Neural progenitor cell (in vitro differentiated cells): ENCODE data around the gene ZBTB46. TPM values are rescaled to one million over a fixed set of nuclear protein-coding genes. Genes with fewer than 3 reads are reported as not detected.

ENCODE experiments used
- DNase-seq: peaks from one replicate; pipeline ENCODE4 v3.0.0-alpha.2; 2016; ENCODE audit warnings: low spot score
- H2AFZ ChIP-seq: fragments of 200-600 bp; sonication (generic); replicated peaks from 2 replicates; pipeline ENCODE4 v1.6.1; 2016; ENCODE audit warnings: antibody characterized with exemption
- H3F3A ChIP-seq: fragments of 200-600 bp; sonication (generic); 2 replicates; pipeline ENCODE4 v1.6.1; 2016; ENCODE audit warnings: antibody characterized with exemption, low read depth
- H3K27ac ChIP-seq: fragments of 200-600 bp; sonication (generic); 2 replicates; pipeline ENCODE4 v1.5.1; 2016; ENCODE audit warnings: mild to moderate bottlenecking
- H3K27me3 ChIP-seq: fragments of 200-600 bp; sonication (generic); 2 replicates; pipeline ENCODE4 v1.6.1; 2016; ENCODE audit warnings: mild to moderate bottlenecking, moderate library complexity
- H3K36me3 ChIP-seq: fragments of 200-600 bp; sonication (generic); 2 replicates; pipeline ENCODE4 v1.5.1; 2016
- H3K4me1 ChIP-seq: fragments of 200-600 bp; sonication (generic); 2 replicates; pipeline ENCODE4 v1.6.1; 2016; ENCODE audit warnings: mixed run types
- H3K4me2 ChIP-seq: fragments of 200-600 bp; sonication (generic); 2 replicates; pipeline ENCODE4 v1.6.1; 2016
- H3K4me3 ChIP-seq: fragments of 200-600 bp; sonication (generic); 2 replicates; pipeline ENCODE4 v1.5.1; 2016
- H3K79me2 ChIP-seq: fragments of 200-600 bp; sonication (generic); 2 replicates; pipeline ENCODE4 v1.6.1; 2016; ENCODE audit warnings: low read depth
- H3K9ac ChIP-seq: fragments of 200-600 bp; sonication (generic); 2 replicates; pipeline ENCODE4 v1.6.1; 2016
- H3K9me3 ChIP-seq: fragments of 200-600 bp; sonication (generic); 2 replicates; pipeline ENCODE4 v1.5.1; 2016; ENCODE audit warnings: low read depth
- H4K20me1 ChIP-seq: fragments of 200-600 bp; sonication (generic); 2 replicates; pipeline ENCODE4 v1.6.1; 2016; ENCODE audit warnings: low read depth
- H3K27ac Mint-ChIP-seq: 3 replicates; pipeline ENCODE4 v1.8.0; 2021; ENCODE audit warnings: mixed read lengths
- H3K27me3 Mint-ChIP-seq: 2 replicates; pipeline ENCODE4 v1.8.0; 2022; ENCODE audit warnings: low read depth, mild to moderate bottlenecking, inconsistent platforms, moderate library complexity, mixed read lengths; ENCODE audit not compliant: insufficient read depth
- H3K36me3 Mint-ChIP-seq: 3 replicates; pipeline ENCODE4 v1.8.0; 2021; ENCODE audit warnings: mixed read lengths
- H3K4me1 Mint-ChIP-seq: 3 replicates; pipeline ENCODE4 v1.8.0; 2021; ENCODE audit warnings: mixed read lengths
- H3K4me3 Mint-ChIP-seq: 3 replicates; pipeline ENCODE4 v1.8.0; 2021; ENCODE audit warnings: mild to moderate bottlenecking, moderate library complexity, mixed read lengths
- H3K9me3 Mint-ChIP-seq: 3 replicates; pipeline ENCODE4 v1.8.0; 2020; ENCODE audit warnings: mixed read lengths
- CTCF ChIP-seq: fragments of 200-600 bp; sonication (generic); IDR thresholded peaks from 2 replicates; pipeline ENCODE4 v1.5.1; 2017; ENCODE audit warnings: antibody characterized with exemption, mild to moderate bottlenecking
- EZH2 ChIP-seq: fragments of 200-600 bp; sonication (generic); IDR thresholded peaks from 2 replicates; pipeline ENCODE4 v1.6.1; 2017; ENCODE audit warnings: antibody characterized with exemption, mild to moderate bottlenecking, moderate library complexity
- EZH2phosphoT487 ChIP-seq: fragments of 200-600 bp; sonication (generic); IDR thresholded peaks from 2 replicates; pipeline ENCODE4 v1.6.1; 2017; ENCODE audit warnings: antibody characterized with exemption
- total RNA-seq: library from RNA; depleted of rRNA; stranded (reverse); fragments of >200 nt; gene quantifications from 2 replicates; pipeline ENCODE4 v1.2.3, GENCODE V29; 2015; ENCODE audit warnings: low replicate concordance

ZBTB46 gene
- total RNA-seq, 1 donor from 2014 or later, result 8.1 TPM

GRCh38 chr20:63787749-63788148 is 43.3 kb downstream of the ZBTB46 start:
- H3K36me3 Mint-ChIP-seq, result no peaks in the 10 kb centered on the region
- peaks cover 3% of the 10 kb centered on the region for H4K20me1 ChIP-seq
- peaks cover 38% of the 10 kb centered on the region for H3K4me1 Mint-ChIP-seq
- DNase-seq, result no peak
- no peaks in the 10 kb centered on the region for H3K9me3 ChIP-seq
- H3K4me3 ChIP-seq, result no peak overlapping the region
- peaks cover 3% of the 10 kb centered on the region for H3K27me3 Mint-ChIP-seq
- no peak overlapping the region for H3K4me3 Mint-ChIP-seq
- no peaks in the 10 kb centered on the region for H3K9me3 Mint-ChIP-seq
- peak overlapping the region; percentile 82 for H3K27ac Mint-ChIP-seq
- H3K4me2 ChIP-seq, result no peak overlapping the region
- peaks cover 8% of the 10 kb centered on the region for H3K4me1 ChIP-seq
- peaks cover 13% of the 10 kb centered on the region for H3F3A ChIP-seq
- no peak overlapping the region for H3K9ac ChIP-seq
- no peak for TF ChIP-seq CTCF
- no peak for TF ChIP-seq EZH2phosphoT487
- no peak for TF ChIP-seq EZH2
- H3K27ac ChIP-seq, result no peak overlapping the region
- H3K27me3 ChIP-seq, result no peaks in the 10 kb centered on the region
- no peak overlapping the region for H2AFZ ChIP-seq
- no peaks in the 10 kb centered on the region for H3K79me2 ChIP-seq
- H3K36me3 ChIP-seq, result no peaks in the 10 kb centered on the region

GRCh38 chr20:63787302-63787701 is 43.8 kb downstream of the ZBTB46 start:
- peak overlapping the region; percentile 60 for H3K27ac Mint-ChIP-seq
- H3K4me1 Mint-ChIP-seq, result peaks cover 36% of the 10 kb centered on the region
- TF ChIP-seq EZH2 (no peak), EZH2phosphoT487 (no peak), CTCF (no peak)

GRCh38 chr20:63785691-63786131 is 45.4 kb downstream of the ZBTB46 start:
- peaks cover 8% of the 10 kb centered on the region for H3K4me1 ChIP-seq
- no peaks in the 10 kb centered on the region for H3K9me3 ChIP-seq
- H3K4me1 Mint-ChIP-seq, result peaks cover 27% of the 10 kb centered on the region
- no peak overlapping the region for H3K4me3 ChIP-seq
- H3K9ac ChIP-seq, result no peak overlapping the region
- H3K27me3 ChIP-seq, result no peaks in the 10 kb centered on the region
- peaks cover 5% of the 10 kb centered on the region for H3K27me3 Mint-ChIP-seq
- H3K4me2 ChIP-seq, result peak overlapping the region; percentile 34
- no peaks in the 10 kb centered on the region for H3K36me3 ChIP-seq
- peak; percentile 46 for DNase-seq
- peak overlapping the region; percentile 70 for H3K4me3 Mint-ChIP-seq
- peak overlapping the region; percentile 93 for H3K27ac Mint-ChIP-seq
- TF ChIP-seq CTCF, result no peak
- TF ChIP-seq EZH2phosphoT487, result no peak
- no peak for TF ChIP-seq EZH2
- no peaks in the 10 kb centered on the region for H3K9me3 Mint-ChIP-seq
- peaks cover 3% of the 10 kb centered on the region for H4K20me1 ChIP-seq
- no peak overlapping the region for H3K27ac ChIP-seq
- H2AFZ ChIP-seq, result no peak overlapping the region
- no peaks in the 10 kb centered on the region for H3K79me2 ChIP-seq
- peaks cover 2% of the 10 kb centered on the region for H3K36me3 Mint-ChIP-seq
- peaks cover 10% of the 10 kb centered on the region for H3F3A ChIP-seq

More at GRCh38 chr20:63787302-63787701, 43.8 kb downstream of the ZBTB46 start:
- H3K9me3 ChIP-seq, result no peaks in the 10 kb centered on the region
- no peaks in the 10 kb centered on the region for H3K36me3 ChIP-seq
- no peak overlapping the region for H3K9ac ChIP-seq
- peaks cover 8% of the 10 kb centered on the region for H3K4me1 ChIP-seq
- Mint-ChIP-seq H3K36me3 (no peaks in the 10 kb centered on the region), H3K4me3 (no peak overlapping the region), H3K9me3 (no peaks in the 10 kb centered on the region), H3K27me3 (peaks cover 3% of the 10 kb centered on the region)
- H3F3A ChIP-seq, result peaks cover 13% of the 10 kb centered on the region
- H3K79me2 ChIP-seq, result no peaks in the 10 kb centered on the region
- H3K27me3 ChIP-seq, result no peaks in the 10 kb centered on the region
- no peak overlapping the region for H3K4me2 ChIP-seq
- no peak overlapping the region for H3K4me3 ChIP-seq
- H2AFZ ChIP-seq, result no peak overlapping the region
- H4K20me1 ChIP-seq, result peaks cover 3% of the 10 kb centered on the region
- no peak for DNase-seq
- no peak overlapping the region for H3K27ac ChIP-seq
